ENCODE data around the gene SERINC3. TPM values are rescaled to one million over a fixed set of nuclear protein-coding genes. Genes with fewer than 3 reads are reported as not detected.

SERINC3 gene
- total RNA-seq, 4 donors from 2014 or later: 102 to 157 (median 121) TPM

GRCh38 chr20:44450903-44451450, 70.9 kb downstream of the SERINC3 start:
- TF ChIP-seq CTCF (IDR thresholded peaks at IDR 0.05): no peak
- DNase-seq (ENCODE audit: low spot score): no peak
- no peak for ATAC-seq (ENCODE audit: low FRiP score)

GRCh38 chr20:44450281-44450889, 71.5 kb downstream of the SERINC3 start:
- ATAC-seq (ENCODE audit: low FRiP score) (no peak), DNase-seq (ENCODE audit: low spot score) (no peak)
- TF ChIP-seq CTCF (IDR thresholded peaks at IDR 0.05): no peak

- DNase-seq (ENCODE audit: low spot score) (no peak), ATAC-seq (ENCODE audit: low FRiP score) (no peak)
- TF ChIP-seq CTCF (IDR thresholded peaks at IDR 0.05): no peak
Observed at GRCh38 chr20:44449864-44450263, 72.0 kb downstream of the SERINC3 start.

- ATAC-seq (ENCODE audit: low FRiP score) (no peak), DNase-seq (ENCODE audit: low spot score) (no peak)
- no peak for TF ChIP-seq CTCF (IDR thresholded peaks at IDR 0.05)
Observed at GRCh38 chr20:44448753-44449546, 72.9 kb downstream of the SERINC3 start.

GRCh38 chr20:44447827-44448419, 73.9 kb downstream of the SERINC3 start:
- TF ChIP-seq CTCF (IDR thresholded peaks at IDR 0.05): no peak
- no peak for DNase-seq (ENCODE audit: low spot score)
- no peak for ATAC-seq (ENCODE audit: low FRiP score)

Small RNAs within 50 kb of the gene (small RNA-seq; reads per million reads assigned to genes)
- gene RPL37AP1: not detected

Other genes starting within 250 kb of the SERINC3 start
- gene FITM2, start 210.9 kb downstream of the SERINC3 start, total RNA-seq: 10 to 100 TPM; 13.0 to 21.4 (median 19.8) TPM
- not detected for gene R3HDML, start 185.0 kb downstream of the SERINC3 start, total RNA-seq
- gene HNF4A, start 166.4 kb downstream of the SERINC3 start, total RNA-seq: not detected
- 10 to 100 TPM; 14.5 to 40.8 (median 23.6) TPM for gene TTPAL, start 46.2 kb downstream of the SERINC3 start, total RNA-seq
- 100 to 1,000 TPM in 3 of 4 donors, 10 to 100 TPM in 1; 90.8 to 133 (median 118) TPM for gene PKIG, start 60.5 kb upstream of the SERINC3 start, total RNA-seq
- gene ADA, start 129.6 kb upstream of the SERINC3 start, total RNA-seq: 10 to 100 TPM; 11.5 to 62.6 (median 15.4) TPM
- 10 to 100 TPM; 25.9 to 81.7 (median 61.3) TPM for gene CCN5, start 193.3 kb upstream of the SERINC3 start, total RNA-seq
- gene KCNK15, start 223.8 kb upstream of the SERINC3 start, total RNA-seq: 10 to 100 TPM in 1 of 4 donors, 1 to 10 TPM in 3; 6.3 to 10.0 (median 9.0) TPM

All from omental fat pad (tissue), 4 donors.